Stimulated activated CD4-positive, alpha-beta T cell treated with anti-CD3 and anti-CD28 coated beads, Interleukin-15, amount 100 ng/mL, for 48 hours (primary cell): ENCODE measurements around the gene MCM3AP.

Experiments
- DNase-seq, 2 donors: peaks; one replicate each; pipeline ENCODE4 v3.0.0-alpha.2; 2020; ENCODE audit warnings: low read depth in 2 of 2

Gene MCM3AP

DNA sequence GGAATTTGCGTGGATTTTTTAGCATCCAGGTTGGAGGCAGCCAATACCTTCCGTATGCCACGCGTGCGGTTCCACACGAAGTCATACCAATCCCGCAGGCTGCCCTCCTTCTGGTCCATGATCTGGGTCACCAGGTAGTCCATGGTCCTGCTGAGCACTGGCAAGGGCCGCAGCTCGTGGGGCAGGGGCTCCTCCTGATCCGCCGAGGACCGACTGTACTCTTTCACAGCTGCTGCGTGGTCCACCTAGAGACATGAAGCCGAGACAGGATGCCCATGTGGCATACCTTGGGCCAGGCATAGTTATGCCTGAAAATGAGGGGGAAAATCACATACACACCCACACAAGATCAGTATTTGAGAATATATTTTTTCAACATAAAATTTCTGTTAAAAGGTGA, 12.1 kb downstream of the MCM3AP start:
- DNase-seq, result no peak

DNA sequence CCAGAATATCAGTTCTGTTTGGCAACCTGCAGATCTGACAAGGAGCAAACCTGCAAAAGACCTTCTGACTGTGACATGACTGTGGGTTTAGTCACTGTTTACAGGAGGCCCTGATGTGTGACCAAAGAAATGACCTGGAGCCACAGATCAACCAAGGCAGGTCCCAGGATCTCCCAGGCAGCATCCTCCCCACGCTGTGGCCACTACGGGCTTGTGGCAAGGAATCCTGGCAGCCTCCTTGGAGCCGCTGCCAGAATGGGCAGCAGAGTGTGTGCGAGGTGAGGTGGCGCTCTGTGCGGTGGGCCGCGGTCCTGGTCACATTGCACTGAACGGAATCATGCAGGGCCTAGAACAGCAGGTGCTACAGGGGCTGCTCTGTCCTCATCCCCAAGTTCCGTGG, 15.9 kb downstream of the MCM3AP start:
- DNase-seq, result no peak

DNA sequence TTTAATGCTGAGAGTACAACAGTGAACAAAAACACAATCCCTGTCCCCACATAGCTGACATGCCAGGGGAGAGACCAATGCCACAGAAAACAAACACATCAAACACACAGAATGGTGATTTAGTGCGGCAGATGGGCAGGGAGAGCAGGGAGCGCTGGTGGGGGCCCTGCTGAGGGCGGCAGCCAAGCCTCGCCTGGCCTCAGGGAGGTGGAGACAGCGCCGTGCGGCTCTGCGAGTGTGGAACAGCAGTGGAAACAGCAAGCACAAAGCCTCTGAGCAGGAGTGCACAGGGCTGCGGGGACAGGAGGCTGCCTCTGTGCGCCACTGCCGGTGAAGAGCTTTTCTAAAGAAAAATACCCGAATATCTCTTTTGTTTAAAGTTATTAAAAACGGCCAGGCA, 17.0 kb downstream of the MCM3AP start:
- DNase-seq, result no peak

DNA sequence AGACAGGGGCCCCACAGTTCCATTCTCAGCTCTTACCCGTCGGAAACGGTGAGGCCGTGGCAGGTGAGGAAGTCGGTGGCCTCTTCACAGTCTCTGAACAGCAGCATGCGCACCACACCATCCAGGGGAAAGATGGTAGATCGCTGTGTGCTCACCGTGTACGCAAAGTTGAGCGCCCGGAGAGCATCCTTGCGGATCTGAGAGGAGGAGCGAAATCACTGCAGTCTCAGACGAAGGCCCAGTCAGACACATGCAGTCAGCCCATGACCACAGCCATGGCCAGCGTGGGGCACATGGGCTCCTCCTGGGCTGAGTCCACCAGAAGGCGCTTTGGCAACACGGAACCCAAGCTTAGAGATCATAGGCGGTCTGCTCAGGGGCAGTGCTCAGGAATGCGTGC, 18.5 kb downstream of the MCM3AP start:
- DNase-seq, result no peak

DNA sequence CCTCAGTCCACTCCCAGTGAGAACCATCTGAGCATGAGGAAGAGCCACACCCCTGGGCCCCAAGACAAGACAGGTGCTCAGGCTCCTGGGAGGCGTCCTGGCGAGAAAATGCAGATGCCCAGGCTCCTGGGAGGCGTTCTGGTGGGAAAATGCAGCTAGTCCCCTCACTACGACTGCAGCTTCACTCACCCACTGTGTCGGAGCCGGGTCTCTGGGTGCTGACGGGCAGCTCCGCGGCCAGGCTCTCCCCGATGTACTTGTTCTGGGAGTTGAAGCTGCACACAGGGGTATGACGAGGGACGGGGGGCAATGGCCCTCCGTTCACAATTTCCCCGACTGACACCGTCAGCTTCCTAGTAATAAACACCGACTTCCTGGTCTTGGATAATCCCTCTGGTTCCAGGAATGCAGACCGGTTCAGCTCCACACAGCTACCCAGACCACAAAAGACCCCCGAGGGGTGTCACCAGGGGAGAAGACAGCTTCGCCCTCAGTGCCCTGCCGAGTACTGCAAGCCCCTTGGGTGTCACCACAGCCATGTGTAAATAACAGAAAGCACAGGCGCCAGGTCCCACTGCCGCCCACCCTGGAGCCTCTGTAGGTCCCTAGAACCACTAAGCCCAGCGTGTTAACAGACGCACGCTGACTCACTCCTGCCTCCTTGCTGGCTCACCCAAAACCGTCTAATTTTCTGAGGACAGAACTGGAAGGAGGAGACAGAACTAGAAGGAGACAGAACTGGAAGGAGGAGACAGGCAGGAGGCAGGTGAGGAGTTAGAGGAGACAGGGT, 19.5 kb downstream of the MCM3AP start:
- no peak for DNase-seq

DNA sequence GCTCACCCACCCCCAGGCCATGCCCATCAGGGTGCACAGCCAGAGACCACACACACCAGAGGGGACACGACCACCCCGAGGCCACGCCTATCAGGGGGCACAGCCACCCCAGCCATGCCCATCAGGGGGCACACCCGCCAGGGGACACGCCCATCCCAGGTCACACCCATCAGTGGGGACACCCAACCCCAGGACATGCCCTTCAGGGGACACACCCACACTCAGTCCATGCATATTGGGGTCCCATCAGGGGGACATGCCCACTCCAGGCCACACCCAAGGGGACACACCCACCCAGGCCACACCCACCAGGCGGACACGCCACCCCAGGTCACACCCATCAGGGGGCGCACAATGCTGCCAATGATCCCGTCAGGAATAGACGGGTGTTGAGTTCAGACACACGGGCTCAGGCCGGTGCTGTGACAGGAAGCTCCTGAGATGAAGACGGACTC, 20.7 kb downstream of the MCM3AP start:
- DNase-seq, result no peak

DNA sequence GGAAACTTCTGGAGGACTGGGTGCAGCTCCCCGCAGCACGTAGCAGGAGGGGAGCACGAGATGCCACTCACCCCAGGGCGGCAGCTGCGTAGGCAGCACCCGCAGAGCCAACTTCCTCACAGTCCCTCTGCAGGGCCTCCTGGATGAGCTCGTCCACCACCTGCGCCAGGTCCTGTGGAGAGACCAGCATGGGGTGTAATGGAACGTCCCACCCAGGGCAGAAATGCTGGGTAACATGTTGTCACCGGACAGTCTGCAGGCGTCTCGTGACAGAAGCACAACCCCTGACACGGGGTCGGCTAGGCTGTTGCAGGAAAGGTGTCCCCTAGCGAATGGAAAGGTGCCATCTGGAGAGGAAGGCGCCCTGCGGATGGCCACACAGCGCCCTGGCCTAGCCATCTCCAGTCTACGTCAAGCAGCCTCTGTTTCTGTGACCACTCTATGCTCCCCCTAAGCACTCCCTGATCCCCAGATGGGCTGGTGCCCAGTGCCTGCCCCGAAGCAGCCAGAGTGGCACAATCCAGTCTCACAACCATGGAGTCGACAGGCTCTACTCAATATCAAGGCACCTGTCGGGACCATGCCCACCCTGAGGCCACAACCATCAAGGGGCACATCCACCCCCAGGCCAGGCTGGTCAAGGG, 21.2 kb downstream of the MCM3AP start:
- DNase-seq, result no peak

DNA sequence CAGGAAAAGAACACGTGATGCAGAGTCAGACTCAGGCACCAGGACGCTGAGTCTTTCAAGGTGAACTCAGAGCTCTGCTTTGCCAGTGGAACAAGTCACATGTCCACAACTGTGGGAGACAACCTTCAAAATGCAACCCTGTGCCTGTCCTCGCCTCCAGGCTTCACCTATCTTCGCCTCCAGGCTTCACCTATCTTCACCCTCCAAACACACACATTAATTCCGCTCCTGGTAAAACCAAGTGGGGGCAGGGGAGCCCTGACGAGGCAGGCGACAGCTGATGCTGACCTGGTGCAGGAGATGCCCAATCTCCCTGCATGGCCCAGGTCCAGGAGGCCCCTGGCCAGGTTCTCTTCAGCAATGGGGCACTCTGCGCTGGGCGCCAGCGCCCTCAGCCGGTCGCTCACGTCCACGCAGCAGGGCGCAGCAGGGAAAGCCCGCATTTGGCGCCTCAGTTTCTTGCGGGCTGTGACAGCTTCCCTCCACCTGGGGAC, 28.9 kb downstream of the MCM3AP start:
- DNase-seq, result no peak

DNA sequence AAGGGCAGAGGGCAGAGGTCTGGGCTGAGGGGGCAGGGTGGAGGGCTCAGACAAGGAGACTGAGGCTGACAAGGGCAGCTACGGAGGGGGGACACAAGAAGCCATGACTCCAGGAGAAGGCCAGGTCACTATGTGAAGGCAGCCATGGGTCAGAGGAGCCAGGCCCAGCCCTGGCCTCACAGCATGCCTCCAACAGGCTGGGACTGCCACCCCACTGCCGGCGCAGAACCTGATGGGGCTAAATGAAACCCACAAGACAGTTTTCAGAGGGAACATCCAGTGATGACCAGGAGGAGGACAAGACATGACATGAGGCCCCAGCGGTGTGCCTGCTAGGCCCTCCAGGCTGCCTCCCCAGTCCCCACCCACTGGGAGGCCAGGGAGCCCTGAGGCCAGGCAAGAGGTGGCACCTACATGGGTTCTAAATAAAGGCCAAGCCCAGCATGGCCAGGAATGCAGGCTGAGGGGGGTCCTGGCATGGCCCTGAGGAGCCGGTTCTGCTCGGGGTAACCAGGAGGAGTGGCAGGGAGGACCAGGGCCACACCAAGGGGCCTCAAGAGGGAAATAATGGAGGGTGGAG, 29.6 kb downstream of the MCM3AP start:
- DNase-seq, result no peak

DNA sequence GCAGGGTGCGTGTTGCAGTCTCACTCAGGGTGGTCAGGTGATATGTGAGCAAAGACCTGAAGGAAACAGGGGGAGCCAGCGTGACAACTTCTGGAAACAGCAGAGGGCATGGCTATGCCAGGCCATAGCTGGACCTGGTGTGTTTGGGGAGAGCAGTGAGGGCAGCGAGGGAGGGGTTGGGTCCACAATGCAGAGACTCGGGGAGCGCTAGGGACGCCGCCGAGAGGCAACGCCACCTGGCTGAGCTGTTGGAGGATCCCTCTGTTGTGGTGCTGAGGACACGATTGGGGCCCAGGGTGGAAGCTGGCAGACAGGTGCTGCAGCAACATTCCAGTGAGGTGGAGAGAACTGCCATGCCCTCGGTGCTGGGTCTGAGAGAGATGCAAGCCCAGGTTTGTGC, 30.2 kb downstream of the MCM3AP start:
- no peak for DNase-seq

DNA sequence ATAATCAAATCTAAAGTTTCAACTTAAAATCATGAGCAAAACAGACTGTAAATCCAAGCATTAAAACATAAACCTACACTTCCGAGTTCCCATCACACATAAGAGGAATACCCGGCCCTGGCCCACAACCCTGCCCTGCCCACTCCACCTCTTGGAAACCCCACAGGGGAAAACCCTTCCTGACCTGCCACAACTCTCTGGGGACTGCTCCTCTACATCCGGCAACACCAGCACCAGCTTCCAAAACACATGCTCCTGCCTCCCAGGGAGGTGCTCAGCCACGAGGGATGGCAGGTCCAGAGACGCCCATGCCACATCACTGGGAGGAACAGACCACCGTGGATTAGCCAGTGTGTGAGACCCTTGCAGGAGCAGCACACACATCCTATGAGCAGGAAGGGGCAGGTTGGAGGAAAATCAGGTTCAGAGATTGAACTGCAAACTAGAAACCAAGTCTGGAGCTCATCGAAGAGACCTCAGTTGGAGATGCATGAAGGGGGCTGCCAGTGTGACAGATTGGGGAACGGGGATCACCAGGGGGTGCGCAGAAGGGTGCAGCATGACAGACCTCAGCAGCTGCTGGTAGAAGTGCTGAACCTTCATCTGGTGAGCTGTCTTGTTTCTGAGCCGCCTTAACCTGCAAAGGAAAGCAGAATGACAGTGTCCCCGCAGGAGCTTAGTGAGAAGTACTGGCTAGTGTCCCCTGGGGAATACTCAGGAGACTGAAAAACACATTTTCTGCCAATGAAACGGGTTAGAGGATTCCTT, 31.0 kb downstream of the MCM3AP start:
- DNase-seq, result no peak

DNA sequence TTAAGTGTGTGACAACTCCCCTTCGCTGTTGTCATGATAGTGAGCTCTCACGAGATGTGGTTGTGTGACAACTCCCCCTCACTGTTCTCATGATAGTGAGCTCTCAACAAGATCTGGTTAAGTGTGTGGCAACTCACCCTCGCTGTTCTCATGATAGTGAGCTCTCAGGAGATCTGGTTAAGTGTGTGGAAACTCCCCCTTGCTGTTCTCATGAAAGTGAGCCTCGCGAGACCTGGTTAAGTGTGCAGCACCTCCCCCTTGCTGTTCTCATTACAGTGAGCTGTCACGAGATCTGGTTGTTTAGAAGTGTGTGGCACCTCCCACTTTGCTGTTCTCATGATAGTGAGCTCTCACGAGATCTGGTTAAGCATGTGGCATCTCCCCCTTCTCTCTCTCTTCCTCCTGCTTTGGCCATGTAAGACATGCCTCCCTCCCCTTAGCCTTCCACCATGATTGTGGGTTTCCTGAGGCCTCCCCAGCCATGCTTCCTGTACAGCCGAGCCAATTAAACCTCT, 31.7 kb downstream of the MCM3AP start:
- DNase-seq, result peak; percentile 35 to 36

DNA sequence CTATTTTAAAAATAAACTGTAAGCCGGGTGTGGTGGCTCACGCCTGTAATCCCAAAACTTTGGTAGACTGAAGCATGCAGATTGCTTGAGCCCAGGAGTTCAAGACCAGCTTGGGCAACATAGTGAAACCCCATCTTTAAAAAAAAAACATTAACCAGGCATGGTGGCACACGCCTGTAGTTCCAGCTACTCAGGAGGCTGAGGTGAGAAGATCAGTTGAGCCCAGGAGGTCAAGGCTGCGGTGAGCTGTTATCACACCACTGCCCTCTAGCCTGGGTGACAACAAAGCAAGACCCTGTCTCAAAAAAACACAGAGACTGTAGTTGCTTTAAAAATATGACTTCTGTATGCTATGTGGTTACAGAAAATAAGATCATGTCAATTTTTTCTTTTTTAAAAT, 32.6 kb downstream of the MCM3AP start:
- DNase-seq, result no peak

DNA sequence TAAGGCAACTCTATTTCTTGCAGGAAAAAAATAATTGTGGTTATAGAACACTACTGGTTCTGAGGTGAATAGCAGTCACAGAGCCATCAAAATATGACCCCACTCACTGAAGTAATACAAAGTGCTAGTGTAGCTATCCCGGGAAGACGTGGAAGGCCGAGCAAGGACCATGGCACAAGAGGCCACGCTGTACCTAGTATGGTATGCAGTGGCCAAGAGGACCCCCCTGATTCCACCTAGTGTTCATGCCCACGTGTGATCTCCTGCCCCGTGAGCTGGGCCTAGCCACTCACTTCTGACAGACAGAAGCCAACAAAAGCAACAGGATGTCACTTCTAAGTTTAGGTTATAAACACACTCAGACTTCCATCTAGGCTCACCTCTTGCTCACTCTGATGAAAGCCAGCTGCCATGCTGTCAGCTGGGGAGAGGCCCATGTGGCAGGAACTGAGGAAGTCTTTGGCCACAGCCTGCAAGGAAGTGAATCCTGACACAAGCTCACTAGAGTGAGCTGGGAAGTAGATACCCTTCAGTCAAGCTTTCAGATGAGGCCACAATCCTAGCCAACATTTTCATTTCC, 35.2 kb downstream of the MCM3AP start:
- no peak for DNase-seq

DNA sequence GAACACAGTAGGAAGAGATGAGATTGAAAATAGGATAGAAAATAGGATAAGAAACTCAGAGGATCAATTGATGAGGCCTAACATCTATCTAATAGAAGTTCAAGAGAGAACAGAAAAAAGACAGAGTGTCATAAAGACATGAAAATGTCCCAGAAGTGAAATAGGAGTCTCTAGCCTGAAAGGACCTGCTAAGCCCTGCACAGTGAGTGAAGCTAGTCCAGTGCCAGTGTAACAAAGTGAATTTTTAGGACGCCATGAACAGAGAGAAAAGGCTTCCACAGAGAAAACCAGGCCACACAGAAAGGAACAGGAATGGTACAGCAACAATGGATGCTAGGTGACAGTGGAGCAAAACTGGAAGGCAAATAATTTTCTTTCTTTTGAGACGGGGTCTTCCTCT, 36.6 kb downstream of the MCM3AP start:
- DNase-seq, result no peak

DNA sequence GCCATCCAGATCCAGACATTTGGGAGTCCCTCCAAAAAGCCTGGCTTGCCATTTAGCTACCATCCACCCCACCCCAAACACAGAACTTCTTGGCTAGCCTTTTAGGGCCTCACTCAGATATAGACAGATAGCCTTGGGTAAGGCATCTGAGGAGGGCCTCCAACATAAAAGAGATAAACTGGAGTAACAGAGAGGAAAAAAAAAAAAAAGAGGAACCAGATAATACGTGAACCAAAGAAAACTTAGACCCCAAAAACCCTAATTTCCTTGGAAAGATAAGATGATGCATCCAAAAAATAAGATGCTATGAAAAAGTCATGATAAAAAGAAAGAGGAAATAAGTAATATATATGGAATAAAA, 37.0 kb downstream of the MCM3AP start:
- DNase-seq, result no peak

DNA sequence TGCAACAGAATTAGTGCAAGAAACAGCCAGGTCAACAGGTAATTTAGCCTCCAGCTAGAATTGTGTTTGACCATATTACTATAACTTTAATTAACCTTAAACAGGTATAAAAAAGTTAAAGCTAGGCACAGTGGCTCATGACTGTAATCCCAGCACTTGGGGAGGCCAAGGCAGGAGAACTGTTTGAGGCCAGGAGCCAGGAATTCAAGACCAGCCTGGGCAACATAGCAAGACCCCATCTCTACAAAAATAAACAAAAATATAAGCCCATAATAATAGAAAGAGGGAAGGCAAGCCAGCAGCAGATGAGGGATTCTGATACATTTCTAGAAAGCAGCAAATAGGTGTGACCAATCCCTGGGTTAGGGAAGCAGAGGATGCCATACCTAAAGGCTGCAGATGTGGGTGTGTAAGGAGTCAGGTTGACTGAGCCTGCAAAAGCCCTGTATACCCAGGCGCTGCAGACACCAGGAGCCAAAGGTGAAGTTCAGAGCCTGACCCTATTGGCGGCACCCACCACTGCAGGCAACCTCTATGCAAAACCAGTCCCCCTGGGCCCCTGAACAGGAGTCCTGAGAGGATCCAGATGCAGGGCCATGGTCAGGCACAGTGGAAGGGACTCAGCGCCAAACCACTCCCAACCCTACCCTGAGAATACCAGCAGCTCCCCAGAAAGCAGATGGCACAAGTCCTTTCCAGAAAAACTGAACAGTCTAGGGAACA, 37.6 kb downstream of the MCM3AP start:
- no peak for DNase-seq

DNA sequence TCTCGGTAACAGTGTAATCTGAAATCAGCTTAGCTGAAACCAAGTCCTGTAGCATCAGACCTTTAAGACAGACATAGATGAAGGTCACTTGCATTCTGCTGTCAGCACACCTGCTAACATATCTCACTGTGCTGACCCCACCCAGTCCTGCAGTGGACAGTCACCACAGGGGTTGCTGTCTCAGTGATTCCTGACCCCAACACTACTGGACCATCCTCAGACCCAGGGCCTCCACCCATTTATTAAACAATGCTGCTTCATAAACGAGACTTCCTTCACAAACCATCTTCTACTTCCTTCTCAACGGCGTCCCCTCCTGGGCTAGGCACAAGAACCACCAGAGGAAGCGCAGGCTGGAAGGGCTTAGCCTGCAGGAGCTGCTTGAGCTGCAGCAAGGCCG, 39.1 kb downstream of the MCM3AP start:
- DNase-seq, result no peak

DNA sequence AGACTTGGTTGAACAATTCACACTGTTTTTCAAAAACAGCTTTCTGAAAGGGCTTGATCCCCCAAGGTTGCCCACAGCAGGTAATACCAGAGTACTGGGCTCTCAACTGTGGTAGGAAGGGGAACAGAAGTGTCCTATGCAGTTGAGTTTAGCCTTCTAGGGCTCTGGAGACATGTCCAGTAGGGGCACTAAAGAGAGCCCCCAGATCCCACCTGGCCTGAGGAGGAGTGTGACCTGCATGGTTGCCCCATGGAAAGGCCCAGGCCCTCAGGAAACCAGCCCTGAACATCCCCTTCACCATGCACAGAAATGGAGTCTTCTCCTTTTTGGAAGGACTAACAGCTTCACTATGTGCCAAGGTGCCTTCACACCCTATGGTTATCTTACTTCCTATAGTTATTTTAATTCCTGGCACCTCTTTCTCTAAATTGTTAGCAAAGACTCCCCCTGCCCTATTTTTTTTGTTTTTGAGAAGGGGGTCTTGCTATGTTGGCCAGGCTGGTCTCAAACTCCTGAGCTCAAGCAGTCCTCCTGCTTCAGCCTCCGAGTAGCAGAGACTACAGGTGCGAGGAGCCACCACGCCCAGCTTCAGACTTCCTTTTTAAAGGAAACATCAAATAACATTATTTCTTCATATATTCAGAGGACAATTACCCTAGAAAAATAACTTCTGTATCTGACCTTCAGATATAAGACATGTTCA, 40.0 kb downstream of the MCM3AP start:
- DNase-seq, result no peak

DNA sequence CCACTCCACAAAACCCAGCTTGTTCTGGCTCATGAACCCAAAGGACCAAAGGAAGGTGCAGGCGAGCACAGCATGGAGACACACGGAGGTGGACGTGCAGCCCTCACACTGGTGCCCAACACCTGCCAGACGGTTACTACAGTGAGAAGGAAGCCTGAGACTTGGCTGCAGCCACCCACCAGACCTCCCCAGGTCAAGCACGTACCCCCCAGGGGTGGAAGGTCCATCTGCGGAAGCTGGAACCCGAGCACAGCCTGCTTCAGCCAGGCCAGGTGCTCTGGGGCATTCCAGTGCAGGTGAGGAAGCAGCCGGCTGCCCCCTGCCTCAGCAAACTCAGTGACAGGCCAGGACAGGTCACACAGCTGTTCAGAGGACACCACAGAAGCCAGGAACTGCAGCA, 40.8 kb downstream of the MCM3AP start:
- no peak for DNase-seq
